HG03159 (cell line): ENCODE data around the gene PDGFD.

Experiments used
- ATAC-seq: cut with Tn5 transposase; IDR thresholded peaks from one replicate; pipeline ENCODE4 v1.9.1; 2021; ENCODE audit warnings: mild to moderate bottlenecking, moderate library complexity; ENCODE audit not compliant: unreplicated experiment

The PDGFD gene

GRCh38 chr11:104146421-104146820 lies 17.5 kb downstream of the PDGFD start:
- no peak for ATAC-seq

- no peak for ATAC-seq
Measured at GRCh38 chr11:104145062-104145461, 18.9 kb downstream of the PDGFD start.

GRCh38 chr11:104142698-104143097 lies 21.2 kb downstream of the PDGFD start:
- ATAC-seq, result no peak

DNA sequence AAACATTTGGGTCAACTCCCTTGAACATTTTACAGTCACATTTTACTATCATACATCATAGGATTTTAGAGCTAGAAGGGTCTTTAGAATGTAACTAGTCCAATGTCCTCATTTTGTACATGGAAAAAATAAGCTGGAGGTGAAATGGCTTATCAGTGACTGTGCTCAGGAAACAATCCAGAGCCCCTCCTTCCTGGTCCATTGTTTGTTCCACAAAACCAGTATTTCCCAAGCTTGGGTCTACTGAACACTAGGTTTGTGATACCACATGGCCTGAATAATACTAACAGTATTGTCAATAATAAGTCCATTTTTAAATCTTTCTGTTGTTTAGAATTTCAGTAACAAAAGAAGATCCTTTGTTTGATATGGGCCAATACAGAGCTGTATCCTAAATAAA lies 27.1 kb downstream of the PDGFD start:
- no peak for ATAC-seq

DNA sequence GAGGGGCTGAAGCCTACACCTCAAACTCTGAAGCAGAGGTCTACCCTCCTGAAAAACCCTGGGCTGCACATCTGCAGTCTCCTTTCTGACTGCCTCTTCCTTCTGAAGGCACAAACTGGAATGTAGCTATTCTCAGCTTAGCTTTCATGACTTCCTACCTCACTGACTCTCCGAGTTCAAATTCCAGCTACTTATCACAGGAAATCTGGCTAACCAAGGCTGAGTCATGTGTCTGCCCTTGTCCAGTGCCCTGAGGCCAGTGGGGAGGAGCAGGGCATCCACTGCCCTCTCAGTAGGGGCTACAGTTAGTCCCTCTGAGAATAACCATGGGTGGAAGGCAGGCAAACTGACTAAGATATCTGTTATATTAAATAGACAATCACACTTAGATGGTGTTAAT lies 29.2 kb downstream of the PDGFD start:
- ATAC-seq, result no peak

DNA sequence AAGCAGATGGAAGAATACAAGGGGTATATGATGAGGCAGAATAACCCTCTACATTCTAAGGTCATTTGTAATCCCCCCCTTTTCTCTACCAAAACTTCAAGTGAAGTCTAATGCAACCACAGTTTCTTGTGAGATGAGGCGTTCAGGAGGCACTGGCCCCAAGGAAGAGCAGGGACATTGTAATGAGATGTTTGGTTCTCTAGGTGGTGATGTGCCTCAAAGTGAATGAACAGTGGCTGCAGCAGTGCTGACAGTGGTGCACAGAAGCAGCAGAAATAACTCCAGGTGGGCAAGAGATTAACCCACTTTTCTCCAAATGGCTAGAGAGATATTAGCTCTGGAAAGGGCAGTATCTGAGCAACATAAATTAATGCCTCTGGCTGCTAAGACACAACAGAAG lies 33.8 kb downstream of the PDGFD start:
- no peak for ATAC-seq

- no peak for ATAC-seq
Measured at GRCh38 chr11:104129145-104129544, 34.8 kb downstream of the PDGFD start.

DNA sequence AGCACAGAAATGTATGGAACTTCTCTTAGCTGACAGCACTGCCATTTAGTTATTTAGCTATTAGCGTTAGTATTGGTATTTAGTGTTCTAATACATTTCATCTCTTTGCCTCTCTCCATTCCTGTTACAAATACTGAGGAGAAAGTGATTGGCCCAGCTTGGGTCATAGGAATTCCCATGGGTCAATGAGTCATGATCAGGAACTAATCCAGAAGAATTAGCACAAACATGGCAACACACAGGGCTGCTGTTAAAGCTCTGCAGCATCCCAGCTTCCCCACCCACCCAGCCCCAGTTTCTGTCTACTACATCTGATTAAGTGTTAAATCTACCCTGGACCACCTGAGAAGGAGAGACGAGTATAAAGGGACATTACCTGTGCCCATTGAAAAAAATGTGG lies 36.1 kb downstream of the PDGFD start:
- no peak for ATAC-seq

- no peak for ATAC-seq
Measured at GRCh38 chr11:104126464-104126863, 37.5 kb downstream of the PDGFD start.

- peak; percentile 80 for ATAC-seq
Measured at GRCh38 chr11:104124979-104125378, 39.0 kb downstream of the PDGFD start.

DNA sequence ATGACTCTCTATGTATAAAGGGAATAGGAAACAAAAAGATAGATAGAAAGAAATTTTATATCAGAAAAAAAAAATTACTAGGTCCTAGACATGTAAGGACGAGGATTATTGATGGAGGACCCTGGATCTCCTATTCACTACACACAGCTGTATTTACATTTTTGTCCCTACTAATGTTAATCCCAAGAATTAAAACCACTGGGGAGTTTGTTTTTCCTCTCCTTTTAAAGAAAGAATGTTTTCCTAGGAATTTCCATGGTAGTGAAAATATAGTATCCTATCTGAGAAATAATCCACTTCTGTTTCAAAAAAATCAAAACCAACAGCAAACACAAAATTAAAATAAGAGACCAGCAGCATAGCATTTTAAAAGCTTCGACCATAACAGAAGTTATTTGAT lies 41.1 kb downstream of the PDGFD start:
- no peak for ATAC-seq

DNA sequence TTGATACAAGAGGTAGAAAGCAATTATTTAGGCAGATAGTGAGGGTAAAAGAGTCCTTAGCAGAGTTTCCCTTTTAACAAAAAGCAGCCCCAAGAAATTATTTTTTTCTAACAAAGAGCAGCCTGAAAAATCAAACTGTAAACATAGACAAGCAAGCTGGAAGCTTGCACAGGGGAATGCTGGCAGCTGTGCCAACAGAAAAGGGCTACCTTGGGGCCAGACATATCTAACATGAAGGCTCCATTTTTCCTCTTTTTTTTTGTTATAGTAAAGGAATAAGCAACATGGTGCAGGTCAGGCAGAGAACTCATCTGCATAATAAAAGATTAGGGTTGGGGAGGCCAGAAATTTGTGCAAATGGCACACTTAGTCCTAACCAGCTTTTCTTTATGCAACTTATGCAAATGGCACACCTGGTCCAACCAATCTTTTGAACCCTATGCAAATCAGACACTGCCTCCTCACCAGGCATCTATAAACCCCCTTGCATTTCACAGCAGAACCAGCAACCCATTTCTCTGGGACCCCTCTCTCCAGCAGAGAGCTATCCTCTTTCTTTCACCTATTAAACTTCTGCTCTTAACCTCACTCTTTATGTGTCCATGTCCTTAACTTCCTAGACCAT lies 41.8 kb downstream of the PDGFD start:
- ATAC-seq, result no peak

GRCh38 chr11:104120493-104121137 lies 43.3 kb downstream of the PDGFD start:
- ATAC-seq, result no peak

DNA sequence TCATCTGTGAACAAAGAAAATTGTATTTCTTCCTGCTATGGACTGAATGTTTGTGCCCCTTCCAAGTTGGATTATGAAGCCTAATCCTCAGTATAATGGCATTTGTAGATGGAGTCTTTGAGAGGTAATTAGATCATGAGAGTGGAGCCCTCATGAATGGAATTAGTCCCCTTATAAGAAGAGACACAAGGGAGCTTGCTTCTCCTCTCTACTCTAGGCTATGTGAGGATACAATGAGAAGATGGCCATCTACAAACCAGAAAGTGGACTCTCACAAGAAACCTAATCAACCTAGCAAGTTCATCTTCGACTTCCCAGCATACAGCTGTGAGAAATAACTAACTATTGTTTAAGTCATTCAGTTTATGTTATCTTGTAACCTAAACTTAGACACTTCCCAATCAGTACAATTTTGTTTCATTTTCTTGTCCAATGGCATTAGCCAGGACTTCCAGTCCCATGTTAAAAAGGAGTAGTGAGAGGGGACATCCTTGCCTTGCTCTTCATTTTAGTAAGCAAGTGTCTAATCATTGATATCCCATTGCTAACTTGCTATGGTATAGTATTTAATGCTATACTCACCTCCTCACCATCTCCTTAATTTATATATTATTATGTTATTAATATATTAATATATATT lies 45.7 kb downstream of the PDGFD start:
- ATAC-seq, result no peak

GRCh38 chr11:104113541-104113940 lies 50.4 kb downstream of the PDGFD start:
- no peak for ATAC-seq

- ATAC-seq, result no peak
Measured at GRCh38 chr11:104106136-104106754, 57.7 kb downstream of the PDGFD start.

GRCh38 chr11:104105155-104105554 lies 58.8 kb downstream of the PDGFD start:
- ATAC-seq, result no peak

- ATAC-seq, result peak; percentile 45
Measured at GRCh38 chr11:104104664-104105063, 59.3 kb downstream of the PDGFD start.

- no peak for ATAC-seq
Measured at GRCh38 chr11:104104201-104104600, 59.7 kb downstream of the PDGFD start.

GRCh38 chr11:104098555-104098954 lies 65.4 kb downstream of the PDGFD start:
- ATAC-seq, result peak; percentile 13

DNA sequence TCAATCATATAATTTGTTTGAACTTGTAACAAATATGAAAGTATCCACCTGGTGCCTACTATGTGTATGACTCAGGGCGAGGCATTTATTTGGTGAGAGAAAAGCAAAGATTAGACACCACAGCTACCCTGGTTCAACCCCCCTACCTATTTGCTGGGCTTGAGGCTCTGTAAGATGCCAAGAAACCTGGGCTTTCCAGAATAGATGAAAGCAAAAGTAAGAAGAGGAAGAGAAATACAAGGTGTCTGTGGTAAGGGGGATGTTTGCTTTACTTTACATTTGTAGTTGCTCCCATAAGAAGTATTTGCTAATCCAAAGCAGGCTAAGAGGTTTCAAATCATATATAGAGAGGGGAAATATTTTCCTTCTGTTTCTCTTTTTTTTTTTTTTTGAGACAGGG lies 65.8 kb downstream of the PDGFD start:
- peak; percentile 87 for ATAC-seq

- no peak for ATAC-seq
Measured at GRCh38 chr11:104096900-104097299, 67.0 kb downstream of the PDGFD start.
